ENCODE data around the gene ZNF385B. TPM values are rescaled to one million over a fixed set of nuclear protein-coding genes. Genes with fewer than 3 reads are reported as not detected.

Gene ZNF385B
- polyA plus RNA-seq, 1 experiment: not detected

GRCh38 chr2:179524809-179525339 lies 336.5 kb downstream of the ZNF385B start:
- no peaks in the 10 kb centered on the region for H3K27me3 ChIP-seq (ENCODE audit: control insufficient read depth, insufficient read depth, low read length)
- no peak overlapping the region for H3K27ac ChIP-seq (ENCODE audit: low read depth, low read length)
- H3K4me3 ChIP-seq (ENCODE audit: low read depth, low read length): no peak overlapping the region
- no peaks in the 10 kb centered on the region; the same call in 1 of the 2 replicates for H3K9me3 ChIP-seq (ENCODE audit: control insufficient read depth, insufficient read depth, low read length)
- DNase-seq (ENCODE audit: low read depth, low spot score): no peak
- POLR2A ChIA-PET: no interaction called here
- TF ChIP-seq, protein P1, sequence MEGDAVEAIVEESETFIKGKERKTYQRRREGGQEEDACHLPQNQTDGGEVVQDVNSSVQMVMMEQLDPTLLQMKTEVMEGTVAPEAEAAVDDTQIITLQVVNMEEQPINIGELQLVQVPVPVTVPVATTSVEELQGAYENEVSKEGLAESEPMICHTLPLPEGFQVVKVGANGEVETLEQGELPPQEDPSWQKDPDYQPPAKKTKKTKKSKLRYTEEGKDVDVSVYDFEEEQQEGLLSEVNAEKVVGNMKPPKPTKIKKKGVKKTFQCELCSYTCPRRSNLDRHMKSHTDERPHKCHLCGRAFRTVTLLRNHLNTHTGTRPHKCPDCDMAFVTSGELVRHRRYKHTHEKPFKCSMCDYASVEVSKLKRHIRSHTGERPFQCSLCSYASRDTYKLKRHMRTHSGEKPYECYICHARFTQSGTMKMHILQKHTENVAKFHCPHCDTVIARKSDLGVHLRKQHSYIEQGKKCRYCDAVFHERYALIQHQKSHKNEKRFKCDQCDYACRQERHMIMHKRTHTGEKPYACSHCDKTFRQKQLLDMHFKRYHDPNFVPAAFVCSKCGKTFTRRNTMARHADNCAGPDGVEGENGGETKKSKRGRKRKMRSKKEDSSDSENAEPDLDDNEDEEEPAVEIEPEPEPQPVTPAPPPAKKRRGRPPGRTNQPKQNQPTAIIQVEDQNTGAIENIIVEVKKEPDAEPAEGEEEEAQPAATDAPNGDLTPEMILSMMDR (IDR thresholded peaks at IDR 0.05; ENCODE audit: low read depth, low read length): no peak
- CTCF ChIA-PET: no interaction called here

DNA sequence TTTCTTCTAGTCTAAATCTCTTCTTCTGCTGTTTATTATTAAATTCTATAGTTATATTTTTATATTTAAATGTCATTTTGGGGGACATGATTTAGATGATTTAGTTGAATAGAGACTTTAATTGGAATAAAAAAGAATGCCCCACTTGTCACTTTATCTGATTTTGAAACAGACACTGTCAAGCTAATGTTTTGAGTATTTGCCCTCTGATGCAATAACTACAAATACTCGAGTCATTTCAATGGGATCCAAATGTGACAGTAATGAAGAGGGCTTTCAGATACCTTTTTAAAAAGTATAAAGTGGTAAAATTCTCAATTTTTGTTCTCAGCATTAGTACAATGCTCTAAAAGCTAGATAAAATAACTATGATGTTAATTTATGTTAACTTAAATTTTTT lies 339.5 kb downstream of the ZNF385B start:
- H3K4me3 ChIP-seq (ENCODE audit: low read depth, low read length): no peak overlapping the region
- no peaks in the 10 kb centered on the region for H3K27me3 ChIP-seq (ENCODE audit: control insufficient read depth, insufficient read depth, low read length)
- no peaks in the 10 kb centered on the region; the same call in 1 of the 2 replicates for H3K9me3 ChIP-seq (ENCODE audit: control insufficient read depth, insufficient read depth, low read length)
- CTCF ChIA-PET: no interaction called here
- POLR2A ChIA-PET: no interaction called here
- no peak overlapping the region for H3K27ac ChIP-seq (ENCODE audit: low read depth, low read length)
- TF ChIP-seq, protein P1 (IDR thresholded peaks at IDR 0.05; ENCODE audit: low read depth, low read length): no peak
- DNase-seq (ENCODE audit: low read depth, low spot score): no peak

DNA sequence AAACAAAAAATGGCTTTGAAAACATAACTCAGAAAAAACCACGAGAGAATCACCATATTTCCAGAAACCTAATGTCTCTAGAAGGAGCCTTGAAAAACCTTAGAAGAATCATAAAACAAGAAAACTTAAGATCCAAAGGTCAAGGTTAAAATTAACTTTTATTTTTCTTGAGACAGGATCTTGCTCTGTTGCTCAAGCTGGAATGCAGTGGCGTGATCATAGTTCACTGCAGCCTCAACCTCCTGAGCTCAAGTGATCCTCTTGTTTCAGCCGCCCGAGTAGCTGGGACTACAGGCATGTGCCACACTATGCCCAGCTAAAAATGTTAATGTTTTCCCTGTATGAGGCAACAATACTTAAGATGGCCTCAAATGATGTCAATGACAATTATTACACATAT lies 342.6 kb downstream of the ZNF385B start:
- ChIA-PET POLR2A (no interaction called here), CTCF (no interaction called here)

DNA sequence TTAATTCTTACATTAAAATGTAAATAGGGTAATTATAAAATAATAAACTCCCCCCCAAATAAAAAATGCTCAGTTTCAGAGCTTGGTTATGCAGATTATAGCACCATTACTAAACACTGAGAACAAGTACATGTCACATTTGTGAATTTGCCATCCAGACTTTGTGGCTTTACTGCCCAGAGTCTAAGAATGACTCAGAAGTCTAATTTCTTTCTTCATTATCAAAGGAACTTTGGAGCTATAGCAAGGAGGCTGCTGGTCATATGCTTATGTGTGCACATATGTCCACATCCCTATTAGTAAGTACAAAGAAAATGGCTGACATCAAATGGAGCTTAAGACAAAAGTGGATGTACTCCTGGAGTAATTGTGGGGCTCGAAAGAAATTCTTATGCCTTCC lies 348.2 kb downstream of the ZNF385B start:
- no peak overlapping the region for H3K4me3 ChIP-seq (ENCODE audit: low read depth, low read length)
- ChIA-PET CTCF (interaction anchor here (0.6 kb wide), 1 partner anchor 104 kb away, joined by 6 read pairs; no protein-coding TSS in a partner anchor), POLR2A (no interaction called here)
- TF ChIP-seq, protein P1 (IDR thresholded peaks at IDR 0.05; ENCODE audit: low read depth, low read length): no peak
- H3K27me3 ChIP-seq (ENCODE audit: control insufficient read depth, insufficient read depth, low read length): no peaks in the 10 kb centered on the region
- H3K9me3 ChIP-seq (ENCODE audit: control insufficient read depth, insufficient read depth, low read length): no peaks in the 10 kb centered on the region
- no peak overlapping the region for H3K27ac ChIP-seq (ENCODE audit: low read depth, low read length)
- no peak for DNase-seq (ENCODE audit: low read depth, low spot score)

More for the DNA sequence above, 342.6 kb downstream of the ZNF385B start:
- Histone ChIP-seq H3K27ac (ENCODE audit: low read depth, low read length) (no peak overlapping the region), H3K4me3 (ENCODE audit: low read depth, low read length) (no peak overlapping the region), H3K9me3 (ENCODE audit: control insufficient read depth, insufficient read depth, low read length) (no peaks in the 10 kb centered on the region), H3K27me3 (ENCODE audit: control insufficient read depth, insufficient read depth, low read length) (no peaks in the 10 kb centered on the region)
- TF ChIP-seq, protein P1 (IDR thresholded peaks at IDR 0.05; ENCODE audit: low read depth, low read length): no peak
- no peak for DNase-seq (ENCODE audit: low read depth, low spot score)

GRCh38 chr2:179512281-179513035 lies 349.0 kb downstream of the ZNF385B start:
- POLR2A ChIA-PET: no interaction called here
- no peaks in the 10 kb centered on the region for H3K27me3 ChIP-seq (ENCODE audit: control insufficient read depth, insufficient read depth, low read length)
- CTCF ChIA-PET: no interaction called here
- TF ChIP-seq, protein P1 (IDR thresholded peaks at IDR 0.05; ENCODE audit: low read depth, low read length): no peak
- H3K9me3 ChIP-seq (ENCODE audit: control insufficient read depth, insufficient read depth, low read length): no peaks in the 10 kb centered on the region
- no peak overlapping the region for H3K4me3 ChIP-seq (ENCODE audit: low read depth, low read length)
- no peak overlapping the region for H3K27ac ChIP-seq (ENCODE audit: low read depth, low read length)
- no peak for DNase-seq (ENCODE audit: low read depth, low spot score)
